Liver (tissue), 9 donors: Measurements from ENCODE around the gene TNFAIP3. TPM values are rescaled to one million over a fixed set of nuclear protein-coding genes. Genes with fewer than 3 reads are reported as not detected.

Experiments
- DNase-seq: peaks from one replicate; pipeline ENCODE4 v3.0.0-alpha.2; 2017; ENCODE audit warnings: low spot score
- H3K27ac ChIP-seq, 2 donors: one replicate each; pipeline ENCODE4 v1.7.0; 2013; ENCODE audit warnings: inconsistent platforms in 2 of 2, low read length in 2 of 2, control low read depth in 1 of 2, low read depth in 1 of 2, mild to moderate bottlenecking in 1 of 2
- H3K27me3 ChIP-seq, 4 donors: one replicate each; pipeline versions ENCODE4 v1.6.1 to v1.7.0; 2013; ENCODE audit warnings: low read length in 3 of 4, inconsistent platforms in 1 of 4, mild to moderate bottlenecking in 1 of 4, moderate library complexity in 1 of 4; ENCODE audit not compliant: control insufficient read depth in 4 of 4, insufficient read depth in 4 of 4
- H3K36me3 ChIP-seq, 4 donors: one replicate each; pipeline versions ENCODE4 v1.6.1 to v1.7.0; 2013; ENCODE audit warnings: low read length in 3 of 4, mild to moderate bottlenecking in 3 of 4, low read depth in 1 of 4, moderate library complexity in 1 of 4; ENCODE audit not compliant: control insufficient read depth in 4 of 4, insufficient read depth in 3 of 4
- H3K4me1 ChIP-seq, 4 donors: one replicate each; pipeline versions ENCODE4 v1.6.1 to v1.7.0; 2013; ENCODE audit warnings: low read length in 3 of 4, mild to moderate bottlenecking in 3 of 4, moderate library complexity in 1 of 4; ENCODE audit not compliant: control insufficient read depth in 4 of 4, insufficient read depth in 4 of 4
- H3K4me3 ChIP-seq, 3 donors: one replicate each; pipeline versions ENCODE4 v1.6.1 to v1.7.0; 2013; ENCODE audit warnings: low read length in 3 of 3, control low read depth in 1 of 3, low read depth in 1 of 3, mild to moderate bottlenecking in 1 of 3
- H3K9ac ChIP-seq, 2 donors: one replicate each; pipeline ENCODE4 v1.7.0; 2013; ENCODE audit warnings: low read length in 2 of 2, mild to moderate bottlenecking in 2 of 2, moderate library complexity in 2 of 2, control low read depth in 1 of 2, low read depth in 1 of 2
- H3K9me3 ChIP-seq, 4 donors: one replicate each; pipeline versions ENCODE4 v1.6.1 to v1.7.0; 2013; ENCODE audit warnings: low read length in 3 of 4; ENCODE audit not compliant: control insufficient read depth in 4 of 4
- EGR1 ChIP-seq, 2 donors: IDR thresholded peaks; 2 replicates each; pipeline ENCODE4 v1.6.1; 2016 to 2018; ENCODE audit warnings: antibody characterized with exemption in 2 of 2, low read depth in 2 of 2
- FOXA2 ChIP-seq: IDR thresholded peaks from 2 replicates; pipeline ENCODE4 v1.6.1; 2016; ENCODE audit warnings: antibody characterized with exemption
- GABPA ChIP-seq, 2 donors: IDR thresholded peaks in 1 of 2; conservative IDR thresholded peaks in 1 of 2; 2 replicates each; pipeline ENCODE4 v1.6.1; 2016; ENCODE audit warnings: antibody characterized with exemption in 2 of 2, mild to moderate bottlenecking in 1 of 2, moderate library complexity in 1 of 2
- HNF4A ChIP-seq, 2 donors: conservative IDR thresholded peaks; 2 replicates each; pipeline ENCODE4 v1.6.1; 2016; ENCODE audit warnings: antibody characterized with exemption in 2 of 2, mild to moderate bottlenecking in 2 of 2
- HNF4G ChIP-seq: IDR thresholded peaks from 2 replicates; pipeline ENCODE4 v1.6.1; 2016; ENCODE audit warnings: antibody characterized with exemption
- JUND ChIP-seq, 2 donors: IDR thresholded peaks; 2 replicates each; pipeline ENCODE4 v1.6.1; 2016; ENCODE audit warnings: antibody characterized with exemption in 2 of 2
- NR2F2 ChIP-seq: IDR thresholded peaks from 2 replicates; pipeline ENCODE4 v1.6.1; 2016; ENCODE audit warnings: antibody characterized with exemption
- RAD21 ChIP-seq, 2 donors: IDR thresholded peaks; 2 replicates each; pipeline ENCODE4 v1.6.1; 2016; ENCODE audit warnings: antibody characterized with exemption in 2 of 2, mild to moderate bottlenecking in 2 of 2
- RXRA ChIP-seq, 2 donors: IDR thresholded peaks; 2 replicates each; pipeline ENCODE4 v1.6.1; 2017 to 2018; ENCODE audit warnings: antibody characterized with exemption in 2 of 2, mild to moderate bottlenecking in 1 of 2
- SP1 ChIP-seq: IDR thresholded peaks from 2 replicates; pipeline ENCODE4 v1.6.1; 2018; ENCODE audit warnings: antibody characterized with exemption, mild to moderate bottlenecking
- TAF1 ChIP-seq: conservative IDR thresholded peaks from 2 replicates; pipeline ENCODE4 v1.6.1; 2016; ENCODE audit warnings: antibody characterized with exemption, mild to moderate bottlenecking
- YY1 ChIP-seq: IDR thresholded peaks from 2 replicates; pipeline ENCODE4 v1.6.1; 2016; ENCODE audit warnings: antibody characterized with exemption, mild to moderate bottlenecking
- WGBS: extraction: QIAGEN DNeasy Blood & Tissue Kit; methylation state at CpG from one replicate; pipeline ENCODE4 v1.1.7; 2013; 5-methylcytosine and 5-hydroxymethylcytosine counted together
- polyA plus RNA-seq, 2 donors: library from polyadenylated mRNA; stranded (reverse) in 1 of 2; unstranded in 1 of 2; fragments of 200-250 nt in 1 of 2; fragments of >200 nt in 1 of 2; fragmentation: Nextera tagmentation in 1 of 2; extraction: Ambion mirVana in 1 of 2; gene quantifications; one replicate each; pipeline versions ENCODE4 v1.2.1 to v1.2.3, GENCODE V29; 2013 to 2015
- total RNA-seq, 2 donors: library from RNA; depleted of rRNA; stranded (reverse); fragments of >200 nt; gene quantifications; one replicate each; pipeline ENCODE4 v1.2.3, GENCODE V29; 2014
- TF ChIP-seq, protein P1 (sequence below): IDR thresholded peaks from 2 replicates; pipeline ENCODE4 v1.6.1; 2016; ENCODE audit warnings: antibody characterized with exemption, mild to moderate bottlenecking
- TF ChIP-seq, protein P2 (sequence below): fragments of 150-350 bp; IDR thresholded peaks from 2 replicates; pipeline ENCODE4 v1.5.1; 2017; ENCODE audit warnings: improper control_type of control experiment, low read depth, low read length; ENCODE audit not compliant: missing input control
- TF ChIP-seq, protein P3 (sequence below): IDR thresholded peaks from 2 replicates; pipeline ENCODE4 v1.6.1; 2016; ENCODE audit warnings: antibody characterized with exemption
- TF ChIP-seq, protein P4 (sequence below): IDR thresholded peaks from 2 replicates; pipeline ENCODE4 v1.6.1; 2016; ENCODE audit warnings: antibody characterized with exemption
- TF ChIP-seq, protein P5 (sequence below): IDR thresholded peaks from 2 replicates; pipeline ENCODE4 v1.6.1; 2016; ENCODE audit warnings: antibody characterized with exemption
- donor health status: healthy.
- donor health status: healthy.
- donor health status: healthy.
- donor health status: healthy.
- donor health status: healthy.

Gene TNFAIP3
- total and polyA plus RNA-seq, 4 donors = 4.5 to 8.0 (median 6.7) TPM

DNA sequence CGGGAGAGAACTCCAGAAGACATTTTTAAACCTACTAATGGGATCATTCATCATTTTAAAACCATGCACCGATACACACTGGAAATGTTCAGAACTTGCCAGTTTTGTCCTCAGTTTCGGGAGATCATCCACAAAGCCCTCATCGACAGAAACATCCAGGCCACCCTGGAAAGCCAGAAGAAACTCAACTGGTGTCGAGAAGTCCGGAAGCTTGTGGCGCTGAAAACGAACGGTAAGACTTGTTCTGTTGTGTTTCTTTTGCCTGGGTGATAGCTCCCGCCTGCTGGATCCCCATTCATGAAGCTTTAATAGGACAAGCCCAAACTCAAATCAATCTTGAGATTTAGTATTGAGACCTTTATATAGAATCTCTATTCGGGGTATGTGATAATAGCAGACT lies 4.2 kb downstream of the TNFAIP3 start:
- H3K36me3 ChIP-seq = peaks cover 0 to 21% (median 15%) of the 10 kb centered on the region in 4 donors
- 89% methylated on average over 11 of the region's 11 CpGs for WGBS
- H3K27ac ChIP-seq = peak overlapping the region in 1 of 2 donors; percentile 42
- H3K4me3 ChIP-seq = peak overlapping the region in 2 of 3 donors; percentile 9 to 22
- TF ChIP-seq NR2F2 = no peak
- no peak for TF ChIP-seq EGR1 (IDR thresholded peaks at IDR 0.05; ENCODE audit: low read depth in 2 of 2)
- TF ChIP-seq, protein P1, sequence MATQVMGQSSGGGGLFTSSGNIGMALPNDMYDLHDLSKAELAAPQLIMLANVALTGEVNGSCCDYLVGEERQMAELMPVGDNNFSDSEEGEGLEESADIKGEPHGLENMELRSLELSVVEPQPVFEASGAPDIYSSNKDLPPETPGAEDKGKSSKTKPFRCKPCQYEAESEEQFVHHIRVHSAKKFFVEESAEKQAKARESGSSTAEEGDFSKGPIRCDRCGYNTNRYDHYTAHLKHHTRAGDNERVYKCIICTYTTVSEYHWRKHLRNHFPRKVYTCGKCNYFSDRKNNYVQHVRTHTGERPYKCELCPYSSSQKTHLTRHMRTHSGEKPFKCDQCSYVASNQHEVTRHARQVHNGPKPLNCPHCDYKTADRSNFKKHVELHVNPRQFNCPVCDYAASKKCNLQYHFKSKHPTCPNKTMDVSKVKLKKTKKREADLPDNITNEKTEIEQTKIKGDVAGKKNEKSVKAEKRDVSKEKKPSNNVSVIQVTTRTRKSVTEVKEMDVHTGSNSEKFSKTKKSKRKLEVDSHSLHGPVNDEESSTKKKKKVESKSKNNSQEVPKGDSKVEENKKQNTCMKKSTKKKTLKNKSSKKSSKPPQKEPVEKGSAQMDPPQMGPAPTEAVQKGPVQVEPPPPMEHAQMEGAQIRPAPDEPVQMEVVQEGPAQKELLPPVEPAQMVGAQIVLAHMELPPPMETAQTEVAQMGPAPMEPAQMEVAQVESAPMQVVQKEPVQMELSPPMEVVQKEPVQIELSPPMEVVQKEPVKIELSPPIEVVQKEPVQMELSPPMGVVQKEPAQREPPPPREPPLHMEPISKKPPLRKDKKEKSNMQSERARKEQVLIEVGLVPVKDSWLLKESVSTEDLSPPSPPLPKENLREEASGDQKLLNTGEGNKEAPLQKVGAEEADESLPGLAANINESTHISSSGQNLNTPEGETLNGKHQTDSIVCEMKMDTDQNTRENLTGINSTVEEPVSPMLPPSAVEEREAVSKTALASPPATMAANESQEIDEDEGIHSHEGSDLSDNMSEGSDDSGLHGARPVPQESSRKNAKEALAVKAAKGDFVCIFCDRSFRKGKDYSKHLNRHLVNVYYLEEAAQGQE = no peak
- no peak for TF ChIP-seq YY1
- TF ChIP-seq RXRA (IDR thresholded peaks at IDR 0.05) = no peak
- TF ChIP-seq HNF4A (conservative IDR thresholded peaks at IDR 0.05) = no peak
- no peak for TF ChIP-seq TAF1
- TF ChIP-seq, protein P2, sequence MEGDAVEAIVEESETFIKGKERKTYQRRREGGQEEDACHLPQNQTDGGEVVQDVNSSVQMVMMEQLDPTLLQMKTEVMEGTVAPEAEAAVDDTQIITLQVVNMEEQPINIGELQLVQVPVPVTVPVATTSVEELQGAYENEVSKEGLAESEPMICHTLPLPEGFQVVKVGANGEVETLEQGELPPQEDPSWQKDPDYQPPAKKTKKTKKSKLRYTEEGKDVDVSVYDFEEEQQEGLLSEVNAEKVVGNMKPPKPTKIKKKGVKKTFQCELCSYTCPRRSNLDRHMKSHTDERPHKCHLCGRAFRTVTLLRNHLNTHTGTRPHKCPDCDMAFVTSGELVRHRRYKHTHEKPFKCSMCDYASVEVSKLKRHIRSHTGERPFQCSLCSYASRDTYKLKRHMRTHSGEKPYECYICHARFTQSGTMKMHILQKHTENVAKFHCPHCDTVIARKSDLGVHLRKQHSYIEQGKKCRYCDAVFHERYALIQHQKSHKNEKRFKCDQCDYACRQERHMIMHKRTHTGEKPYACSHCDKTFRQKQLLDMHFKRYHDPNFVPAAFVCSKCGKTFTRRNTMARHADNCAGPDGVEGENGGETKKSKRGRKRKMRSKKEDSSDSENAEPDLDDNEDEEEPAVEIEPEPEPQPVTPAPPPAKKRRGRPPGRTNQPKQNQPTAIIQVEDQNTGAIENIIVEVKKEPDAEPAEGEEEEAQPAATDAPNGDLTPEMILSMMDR = no peak
- TF ChIP-seq, protein P3, sequence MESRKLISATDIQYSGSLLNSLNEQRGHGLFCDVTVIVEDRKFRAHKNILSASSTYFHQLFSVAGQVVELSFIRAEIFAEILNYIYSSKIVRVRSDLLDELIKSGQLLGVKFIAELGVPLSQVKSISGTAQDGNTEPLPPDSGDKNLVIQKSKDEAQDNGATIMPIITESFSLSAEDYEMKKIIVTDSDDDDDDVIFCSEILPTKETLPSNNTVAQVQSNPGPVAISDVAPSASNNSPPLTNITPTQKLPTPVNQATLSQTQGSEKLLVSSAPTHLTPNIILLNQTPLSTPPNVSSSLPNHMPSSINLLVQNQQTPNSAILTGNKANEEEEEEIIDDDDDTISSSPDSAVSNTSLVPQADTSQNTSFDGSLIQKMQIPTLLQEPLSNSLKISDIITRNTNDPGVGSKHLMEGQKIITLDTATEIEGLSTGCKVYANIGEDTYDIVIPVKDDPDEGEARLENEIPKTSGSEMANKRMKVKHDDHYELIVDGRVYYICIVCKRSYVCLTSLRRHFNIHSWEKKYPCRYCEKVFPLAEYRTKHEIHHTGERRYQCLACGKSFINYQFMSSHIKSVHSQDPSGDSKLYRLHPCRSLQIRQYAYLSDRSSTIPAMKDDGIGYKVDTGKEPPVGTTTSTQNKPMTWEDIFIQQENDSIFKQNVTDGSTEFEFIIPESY = no peak
- peak overlapping the region in 1 of 2 donors; percentile 44 for H3K9ac ChIP-seq
- no peaks in the 10 kb centered on the region for H3K27me3 ChIP-seq
- peaks cover 9 to 63% (median 29%) of the 10 kb centered on the region in 4 donors for H3K4me1 ChIP-seq
- H3K9me3 ChIP-seq = no peaks in the 10 kb centered on the region
- DNase-seq = no peak

DNA sequence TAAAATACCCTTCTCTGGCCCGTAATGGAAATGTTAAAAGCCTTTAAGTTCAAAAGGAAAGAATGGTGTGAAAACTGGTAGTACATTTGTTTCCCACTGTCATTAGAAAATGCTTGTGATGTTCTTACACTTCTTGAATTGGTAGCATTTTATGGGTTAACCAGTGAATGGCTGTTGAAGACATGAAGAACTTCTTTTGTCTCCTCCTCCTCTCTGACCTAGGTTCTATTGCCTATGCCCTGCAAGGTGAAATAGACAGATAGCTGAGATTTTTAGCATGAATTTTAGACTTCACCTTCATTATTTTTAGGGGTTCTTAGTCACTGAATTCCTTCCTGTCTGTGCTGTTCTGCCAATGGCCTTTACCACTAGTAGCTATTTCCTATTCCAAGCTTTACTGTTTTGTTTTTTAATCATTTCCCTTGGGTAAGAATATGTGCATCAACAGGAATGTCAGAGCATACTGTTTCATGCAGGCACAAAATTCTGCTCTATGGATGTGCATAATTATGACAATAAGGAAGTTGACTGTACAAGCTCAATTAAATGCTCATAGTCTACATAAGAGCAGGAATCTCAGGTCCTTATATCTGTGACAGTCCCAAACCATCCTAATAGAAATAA lies 4.9 kb downstream of the TNFAIP3 start:
- no peak overlapping the region for H3K4me3 ChIP-seq
- 96% methylated on average over 1 of the region's 1 CpG for WGBS
- TF ChIP-seq FOXA2 (no peak), HNF4G (no peak), NR2F2 (no peak), HNF4A (conservative IDR thresholded peaks at IDR 0.05) (no peak), EGR1 (IDR thresholded peaks at IDR 0.05; ENCODE audit: low read depth in 2 of 2) (no peak), TAF1 (no peak), RXRA (IDR thresholded peaks at IDR 0.05) (no peak), SP1 (no peak), JUND (IDR thresholded peaks at IDR 0.05) (no peak), GABPA (IDR thresholded peaks at IDR 0.05 in 1 of 2, conservative IDR thresholded peaks at IDR 0.05 in 1 of 2) (no peak), RAD21 (IDR thresholded peaks at IDR 0.05) (no peak)
- TF ChIP-seq, protein P4, sequence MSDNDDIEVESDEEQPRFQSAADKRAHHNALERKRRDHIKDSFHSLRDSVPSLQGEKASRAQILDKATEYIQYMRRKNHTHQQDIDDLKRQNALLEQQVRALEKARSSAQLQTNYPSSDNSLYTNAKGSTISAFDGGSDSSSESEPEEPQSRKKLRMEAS = no peak
- TF ChIP-seq, protein P1 = no peak
- TF ChIP-seq, protein P2 = no peak
- TF ChIP-seq, protein P5, sequence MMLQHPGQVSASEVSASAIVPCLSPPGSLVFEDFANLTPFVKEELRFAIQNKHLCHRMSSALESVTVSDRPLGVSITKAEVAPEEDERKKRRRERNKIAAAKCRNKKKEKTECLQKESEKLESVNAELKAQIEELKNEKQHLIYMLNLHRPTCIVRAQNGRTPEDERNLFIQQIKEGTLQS = no peak

More for the DNA sequence above, 4.9 kb downstream of the TNFAIP3 start:
- no peak for DNase-seq
- Histone ChIP-seq H3K9me3 (no peaks in the 10 kb centered on the region), H3K27me3 (no peaks in the 10 kb centered on the region), H3K9ac (peak overlapping the region in 1 of 2 donors; percentile 34), H3K36me3 (peaks cover 0 to 28% (median 18%) of the 10 kb centered on the region in 4 donors), H3K27ac (peak overlapping the region in 1 of 2 donors; percentile 7), H3K4me1 (peaks cover 9 to 59% (median 28%) of the 10 kb centered on the region in 4 donors)
